ENCODE measurements around the gene TRMU. TPM values are rescaled to one million over a fixed set of nuclear protein-coding genes. Genes with fewer than 3 reads are reported as not detected.

TRMU gene
- total and polyA plus RNA-seq, 5 donors from 2014 or later, result 11.0 to 63.3 (median 17.1) TPM

GRCh38 chr22:46370584-46371291 is 35.2 kb downstream of the TRMU start:
- peak overlapping the region in 1 of 4 donors; percentile 53 for H3K4me3 Mint-ChIP-seq
- H3K36me3 Mint-ChIP-seq, result peaks cover under 1% of the 10 kb centered on the region
- H3K27ac ChIP-seq (ENCODE audit: insufficient read depth, low read length, poor library complexity, severe bottlenecking), result no peak overlapping the region
- no peaks in the 10 kb centered on the region for H3K27me3 ChIP-seq (ENCODE audit: control insufficient read depth, insufficient read depth, low read length)
- H3K4me1 ChIP-seq (ENCODE audit: control insufficient read depth, insufficient read depth, low read length, poor library complexity, severe bottlenecking), result peaks cover 12% of the 10 kb centered on the region
- peak overlapping the region in 1 of 3 donors; percentile 77 for H3K27ac Mint-ChIP-seq
- no peaks in the 10 kb centered on the region for H3K36me3 ChIP-seq (ENCODE audit: control insufficient read depth, insufficient read depth, low read length)
- no peaks in the 10 kb centered on the region for H3K9me3 ChIP-seq (ENCODE audit: control insufficient read depth in 2 of 2, low read length in 2 of 2)
- peak in 1 of 3 donors; percentile 31 for DNase-seq
- no peak overlapping the region for H3K4me3 ChIP-seq (ENCODE audit: low read depth, low read length)
- ATAC-seq (ENCODE audit: low read depth in 2 of 2), result peak; percentile 21 to 67
- peaks cover 0 to 39% (median 3%) of the 10 kb centered on the region in 4 donors for H3K4me1 Mint-ChIP-seq
- H3K27me3 Mint-ChIP-seq, result peaks cover 6% of the 10 kb centered on the region
- H3K9me3 Mint-ChIP-seq, result peaks cover 0 to 2% (median under 1%) of the 10 kb centered on the region in 7 donors

GRCh38 chr22:46371623-46372226 is 36.2 kb downstream of the TRMU start:
- H3K27ac ChIP-seq (ENCODE audit: insufficient read depth, low read length, poor library complexity, severe bottlenecking), result no peak overlapping the region
- H3K4me1 ChIP-seq (ENCODE audit: control insufficient read depth, insufficient read depth, low read length, poor library complexity, severe bottlenecking), result peaks cover 12% of the 10 kb centered on the region
- peaks cover 0 to 39% (median 3%) of the 10 kb centered on the region in 4 donors for H3K4me1 Mint-ChIP-seq
- peaks cover 0 to 2% of the 10 kb centered on the region in 2 experiments for H3K9me3 ChIP-seq (ENCODE audit: control insufficient read depth in 2 of 2, low read length in 2 of 2)
- H3K27ac Mint-ChIP-seq, result no peak overlapping the region
- H3K4me3 Mint-ChIP-seq, result no peak overlapping the region
- H3K4me3 ChIP-seq (ENCODE audit: low read depth, low read length), result no peak overlapping the region
- DNase-seq, result no peak
- H3K36me3 ChIP-seq (ENCODE audit: control insufficient read depth, insufficient read depth, low read length), result no peaks in the 10 kb centered on the region
- H3K36me3 Mint-ChIP-seq, result peaks cover 3% of the 10 kb centered on the region
- no peak for ATAC-seq (ENCODE audit: low read depth in 2 of 2)
- peaks cover 0 to 7% (median 2%) of the 10 kb centered on the region in 7 donors for H3K9me3 Mint-ChIP-seq
- peaks cover 6% of the 10 kb centered on the region for H3K27me3 Mint-ChIP-seq
- H3K27me3 ChIP-seq (ENCODE audit: control insufficient read depth, insufficient read depth, low read length), result no peaks in the 10 kb centered on the region

GRCh38 chr22:46372686-46373085 is 37.2 kb downstream of the TRMU start:
- H3K27me3 Mint-ChIP-seq, result peaks cover 6% of the 10 kb centered on the region
- DNase-seq (no peak), ATAC-seq (ENCODE audit: low read depth in 2 of 2) (no peak)
- H3K36me3 Mint-ChIP-seq, result peaks cover 3% of the 10 kb centered on the region
- H3K27ac Mint-ChIP-seq, result no peak overlapping the region
- Histone ChIP-seq H3K4me3 (ENCODE audit: low read depth, low read length) (no peak overlapping the region), H3K27me3 (ENCODE audit: control insufficient read depth, insufficient read depth, low read length) (no peaks in the 10 kb centered on the region), H3K27ac (ENCODE audit: insufficient read depth, low read length, poor library complexity, severe bottlenecking) (no peak overlapping the region), H3K9me3 (ENCODE audit: control insufficient read depth in 2 of 2, low read length in 2 of 2) (peaks cover 0 to 2% of the 10 kb centered on the region in 2 experiments), H3K4me1 (ENCODE audit: control insufficient read depth, insufficient read depth, low read length, poor library complexity, severe bottlenecking) (peaks cover 8% of the 10 kb centered on the region), H3K36me3 (ENCODE audit: control insufficient read depth, insufficient read depth, low read length) (no peaks in the 10 kb centered on the region)
- peaks cover 0 to 38% (median 3%) of the 10 kb centered on the region in 4 donors for H3K4me1 Mint-ChIP-seq
- H3K9me3 Mint-ChIP-seq, result peaks cover 0 to 11% (median 2%) of the 10 kb centered on the region in 7 donors
- no peak overlapping the region for H3K4me3 Mint-ChIP-seq

- Histone ChIP-seq H3K27me3 (ENCODE audit: control insufficient read depth, insufficient read depth, low read length) (no peaks in the 10 kb centered on the region), H3K9me3 (ENCODE audit: control insufficient read depth in 2 of 2, low read length in 2 of 2) (peaks cover 0 to 2% of the 10 kb centered on the region in 2 experiments), H3K36me3 (ENCODE audit: control insufficient read depth, insufficient read depth, low read length) (no peaks in the 10 kb centered on the region), H3K27ac (ENCODE audit: insufficient read depth, low read length, poor library complexity, severe bottlenecking) (no peak overlapping the region), H3K4me3 (ENCODE audit: low read depth, low read length) (no peak overlapping the region), H3K4me1 (ENCODE audit: control insufficient read depth, insufficient read depth, low read length, poor library complexity, severe bottlenecking) (peaks cover 8% of the 10 kb centered on the region)
- Mint-ChIP-seq H3K4me1 (peaks cover 0 to 36% (median 3%) of the 10 kb centered on the region in 4 donors), H3K4me3 (no peak overlapping the region), H3K27me3 (peaks cover 6% of the 10 kb centered on the region), H3K9me3 (peaks cover 0 to 11% (median 2%) of the 10 kb centered on the region in 7 donors), H3K36me3 (peaks cover 3% of the 10 kb centered on the region), H3K27ac (no peak overlapping the region)
- ATAC-seq (ENCODE audit: low read depth in 2 of 2) (no peak), DNase-seq (no peak)
Observed at GRCh38 chr22:46373159-46373558, 37.6 kb downstream of the TRMU start.

- no peak for ATAC-seq (ENCODE audit: low read depth in 2 of 2)
- H3K4me1 Mint-ChIP-seq, result peaks cover 0 to 36% (median 3%) of the 10 kb centered on the region in 4 donors
Observed at GRCh38 chr22:46373921-46374662, 38.6 kb downstream of the TRMU start.

GRCh38 chr22:46374663-46375474 is 39.4 kb downstream of the TRMU start:
- Mint-ChIP-seq H3K27me3 (peaks cover 6% of the 10 kb centered on the region), H3K27ac (no peak overlapping the region), H3K36me3 (peaks cover 3% of the 10 kb centered on the region), H3K4me1 (peaks cover 0 to 34% (median 3%) of the 10 kb centered on the region in 4 donors), H3K9me3 (peaks cover 0 to 11% (median 2%) of the 10 kb centered on the region in 7 donors), H3K4me3 (no peak overlapping the region)
- Histone ChIP-seq H3K9me3 (ENCODE audit: control insufficient read depth in 2 of 2, low read length in 2 of 2) (peaks cover 0 to 2% of the 10 kb centered on the region in 2 experiments), H3K4me3 (ENCODE audit: low read depth, low read length) (no peak overlapping the region), H3K27ac (ENCODE audit: insufficient read depth, low read length, poor library complexity, severe bottlenecking) (no peak overlapping the region), H3K4me1 (ENCODE audit: control insufficient read depth, insufficient read depth, low read length, poor library complexity, severe bottlenecking) (peaks cover 8% of the 10 kb centered on the region), H3K27me3 (ENCODE audit: control insufficient read depth, insufficient read depth, low read length) (no peaks in the 10 kb centered on the region), H3K36me3 (ENCODE audit: control insufficient read depth, insufficient read depth, low read length) (no peaks in the 10 kb centered on the region)
- DNase-seq (no peak), ATAC-seq (ENCODE audit: low read depth in 2 of 2) (no peak)

More at GRCh38 chr22:46373921-46374662, 38.6 kb downstream of the TRMU start:
- DNase-seq, result no peak
- H3K36me3 ChIP-seq (ENCODE audit: control insufficient read depth, insufficient read depth, low read length), result no peaks in the 10 kb centered on the region
- peaks cover 0 to 2% of the 10 kb centered on the region in 2 experiments for H3K9me3 ChIP-seq (ENCODE audit: control insufficient read depth in 2 of 2, low read length in 2 of 2)
- peaks cover 3% of the 10 kb centered on the region for H3K36me3 Mint-ChIP-seq
- H3K27me3 ChIP-seq (ENCODE audit: control insufficient read depth, insufficient read depth, low read length), result no peaks in the 10 kb centered on the region
- H3K4me1 ChIP-seq (ENCODE audit: control insufficient read depth, insufficient read depth, low read length, poor library complexity, severe bottlenecking), result peaks cover 8% of the 10 kb centered on the region
- peaks cover 0 to 11% (median 2%) of the 10 kb centered on the region in 7 donors for H3K9me3 Mint-ChIP-seq
- H3K4me3 ChIP-seq (ENCODE audit: low read depth, low read length), result no peak overlapping the region
- H3K4me3 Mint-ChIP-seq, result peak overlapping the region in 1 of 4 donors; percentile 3
- H3K27ac Mint-ChIP-seq, result no peak overlapping the region
- H3K27ac ChIP-seq (ENCODE audit: insufficient read depth, low read length, poor library complexity, severe bottlenecking), result no peak overlapping the region
- H3K27me3 Mint-ChIP-seq, result peaks cover 6% of the 10 kb centered on the region

DNA sequence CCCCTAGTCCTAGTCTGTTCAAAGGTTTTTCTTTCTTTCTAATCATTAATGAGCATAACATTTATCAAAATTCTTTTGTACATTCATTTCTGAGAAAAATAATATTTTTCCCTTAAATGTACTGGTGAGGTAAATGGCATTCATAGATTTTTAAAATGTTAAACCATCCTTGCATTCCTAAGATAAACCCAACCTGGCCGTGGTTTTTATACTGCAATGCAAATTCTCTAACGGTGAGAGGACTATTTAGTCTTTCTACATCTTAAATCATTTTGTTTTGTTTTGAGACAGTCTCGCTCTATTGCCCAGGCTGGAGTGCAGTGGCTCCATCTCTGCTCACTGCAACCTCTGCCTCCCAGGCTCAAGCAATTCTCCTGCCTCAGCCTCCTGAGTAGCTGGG is 40.6 kb downstream of the TRMU start:
- Mint-ChIP-seq H3K36me3 (peaks cover 3% of the 10 kb centered on the region), H3K27ac (no peak overlapping the region)

More for the DNA sequence above, 40.6 kb downstream of the TRMU start:
- H3K4me3 ChIP-seq (ENCODE audit: low read depth, low read length), result no peak overlapping the region
- DNase-seq (no peak), ATAC-seq (ENCODE audit: low read depth in 2 of 2) (no peak)
- H3K27me3 Mint-ChIP-seq, result peaks cover 6% of the 10 kb centered on the region
- H3K4me1 Mint-ChIP-seq, result peaks cover 0 to 23% (median 3%) of the 10 kb centered on the region in 4 donors
- H3K4me3 Mint-ChIP-seq, result no peak overlapping the region
- peaks cover 8% of the 10 kb centered on the region for H3K4me1 ChIP-seq (ENCODE audit: control insufficient read depth, insufficient read depth, low read length, poor library complexity, severe bottlenecking)
- no peak overlapping the region for H3K27ac ChIP-seq (ENCODE audit: insufficient read depth, low read length, poor library complexity, severe bottlenecking)
- H3K9me3 ChIP-seq (ENCODE audit: control insufficient read depth in 2 of 2, low read length in 2 of 2), result peaks cover 0 to 2% of the 10 kb centered on the region in 2 experiments
- H3K36me3 ChIP-seq (ENCODE audit: control insufficient read depth, insufficient read depth, low read length), result no peaks in the 10 kb centered on the region
- peaks cover 0 to 11% (median 2%) of the 10 kb centered on the region in 7 donors for H3K9me3 Mint-ChIP-seq
- no peaks in the 10 kb centered on the region for H3K27me3 ChIP-seq (ENCODE audit: control insufficient read depth, insufficient read depth, low read length)
